C1 segment of cervical spinal cord (tissue), 14 donors: ENCODE results near the gene CRYBA2.

Source experiments
- DNase-seq, 14 donors: peaks; one replicate each; lab custom pipeline; 2025; lab: John Stamatoyannopoulos, UW

Gene CRYBA2

GRCh38 chr2:218999021-218999880 lies 6.0 kb upstream of the CRYBA2 start:
- DNase-seq: no peak

- no peak for DNase-seq
Observed at GRCh38 chr2:218998414-218999002, 5.3 kb upstream of the CRYBA2 start.

- no peak for DNase-seq
Observed at GRCh38 chr2:218997731-218998130, 4.5 kb upstream of the CRYBA2 start.

- DNase-seq: no peak
Observed at GRCh38 chr2:218996937-218997336, 3.7 kb upstream of the CRYBA2 start.

- DNase-seq: peak; percentile 13 to 86 (median 65)
Observed at GRCh38 chr2:218995972-218996711, 2.9 kb upstream of the CRYBA2 start.

- no peak for DNase-seq
Observed at GRCh38 chr2:218995561-218995960, 2.3 kb upstream of the CRYBA2 start.

- no peak for DNase-seq
Observed at GRCh38 chr2:218992703-218993344, 398 bp downstream of the CRYBA2 start.

GRCh38 chr2:218992196-218992595 lies 1.0 kb downstream of the CRYBA2 start:
- no peak for DNase-seq

GRCh38 chr2:218991674-218992168 lies 1.5 kb downstream of the CRYBA2 start:
- DNase-seq: no peak

- no peak for DNase-seq
Observed at GRCh38 chr2:218990612-218991011, 2.6 kb downstream of the CRYBA2 start.

- no peak for DNase-seq
Observed at GRCh38 chr2:218990052-218990451, 3.2 kb downstream of the CRYBA2 start.

GRCh38 chr2:218988650-218989049 lies 4.6 kb downstream of the CRYBA2 start:
- DNase-seq: no peak

- DNase-seq: no peak
Observed at GRCh38 chr2:218988164-218988563, 5.1 kb downstream of the CRYBA2 start.

- no peak for DNase-seq
Observed at GRCh38 chr2:218986148-218986761, 7.0 kb downstream of the CRYBA2 start.

GRCh38 chr2:218985325-218986091 lies 7.7 kb downstream of the CRYBA2 start:
- DNase-seq: no peak

GRCh38 chr2:218985021-218985324 lies 8.2 kb downstream of the CRYBA2 start, which contains the start of gene FEV:
Gene FEV, minus strand, starts transcription at chr2:218985184. Its CDS starts 109 bp downstream, at chr2:218985075.
- no peak for DNase-seq

- DNase-seq: no peak
Observed at GRCh38 chr2:218984239-218985020, 8.8 kb downstream of the CRYBA2 start.

- no peak for DNase-seq
Observed at GRCh38 chr2:218983934-218984238, 9.3 kb downstream of the CRYBA2 start.

- DNase-seq: no peak
Observed at GRCh38 chr2:218983263-218983933, 9.8 kb downstream of the CRYBA2 start.
